HG03060 (cell line): Measurements from ENCODE around the gene PGF.

ENCODE experiments used
- ATAC-seq: cut with Tn5 transposase; IDR thresholded peaks from one replicate; pipeline ENCODE4 v1.9.1; 2021; ENCODE audit warnings: low read depth, moderate number of reproducible peaks; ENCODE audit not compliant: unreplicated experiment

The PGF gene

GRCh38 chr14:74960736-74961135 lies 5.3 kb upstream of the PGF start:
- no peak for ATAC-seq

GRCh38 chr14:74959596-74960180 lies 4.3 kb upstream of the PGF start:
- ATAC-seq: no peak

GRCh38 chr14:74956280-74957072 lies 1.1 kb upstream of the PGF start:
- no peak for ATAC-seq

- ATAC-seq: no peak
These were observed 556 bp upstream of the PGF start for GRCh38 chr14:74956027-74956279.

GRCh38 chr14:74954947-74955228 lies 509 bp downstream of the PGF start:
- no peak for ATAC-seq

GRCh38 chr14:74954232-74954946 lies 1.0 kb downstream of the PGF start:
- no peak for ATAC-seq

- no peak for ATAC-seq
These were observed 1.7 kb downstream of the PGF start for GRCh38 chr14:74953686-74954085.

- no peak for ATAC-seq
These were observed 2.5 kb downstream of the PGF start for GRCh38 chr14:74952697-74953484.

GRCh38 chr14:74952180-74952665 lies 3.2 kb downstream of the PGF start:
- ATAC-seq: no peak

- no peak for ATAC-seq
These were observed 3.8 kb downstream of the PGF start for GRCh38 chr14:74951443-74952179.

- ATAC-seq: no peak
These were observed 4.5 kb downstream of the PGF start for GRCh38 chr14:74950795-74951442.

- no peak for ATAC-seq
These were observed 5.4 kb downstream of the PGF start for GRCh38 chr14:74949859-74950573.

GRCh38 chr14:74949191-74949601 lies 6.2 kb downstream of the PGF start:
- ATAC-seq: no peak

- no peak for ATAC-seq
These were observed 6.9 kb downstream of the PGF start for GRCh38 chr14:74948228-74949175.

GRCh38 chr14:74947353-74948227 lies 7.8 kb downstream of the PGF start:
- no peak for ATAC-seq

GRCh38 chr14:74946659-74947281 lies 8.6 kb downstream of the PGF start:
- no peak for ATAC-seq
